ENCODE results near the gene HES1. TPM values are rescaled to one million over a fixed set of nuclear protein-coding genes. Genes with fewer than 3 reads are reported as not detected.

HES1 gene
- polyA plus RNA-seq, 1 donor (not counting 4 experiments of a cell fraction or from before 2014, with no cell fraction given), result 138 TPM

DNA sequence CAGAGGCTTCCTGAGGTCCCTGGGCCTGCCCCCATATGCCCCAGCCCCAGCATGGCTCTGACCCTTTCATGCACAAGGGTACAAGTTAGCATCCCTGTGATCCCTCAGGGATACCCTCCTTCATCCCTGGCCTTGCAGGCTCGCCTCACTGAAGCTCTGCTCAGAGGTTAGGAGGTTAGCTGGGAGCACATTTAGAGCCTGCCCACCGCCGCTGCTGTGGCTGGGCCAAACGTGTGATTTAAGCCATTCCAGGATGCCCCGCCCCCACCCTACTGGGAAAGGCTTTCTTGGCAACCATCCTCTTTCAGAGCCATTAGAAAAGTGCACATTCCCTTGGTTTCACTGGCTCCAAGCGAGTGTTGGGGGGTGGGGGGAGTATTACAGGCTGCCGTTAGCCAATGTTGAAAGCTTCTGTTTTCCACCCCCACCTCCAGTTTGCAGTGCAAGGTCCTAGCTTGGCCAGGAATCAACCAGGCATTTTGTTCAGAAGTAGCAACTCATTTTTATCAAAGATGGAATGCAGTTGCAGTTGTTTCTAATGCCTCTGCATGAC lies 6.3 kb upstream of the HES1 start:
- dilution Hi-C loops (cut with MboI; ENCODE audit: extremely low pct_ligation_motif_present, low sequenced_read_pairs), result no loop called here

DNA sequence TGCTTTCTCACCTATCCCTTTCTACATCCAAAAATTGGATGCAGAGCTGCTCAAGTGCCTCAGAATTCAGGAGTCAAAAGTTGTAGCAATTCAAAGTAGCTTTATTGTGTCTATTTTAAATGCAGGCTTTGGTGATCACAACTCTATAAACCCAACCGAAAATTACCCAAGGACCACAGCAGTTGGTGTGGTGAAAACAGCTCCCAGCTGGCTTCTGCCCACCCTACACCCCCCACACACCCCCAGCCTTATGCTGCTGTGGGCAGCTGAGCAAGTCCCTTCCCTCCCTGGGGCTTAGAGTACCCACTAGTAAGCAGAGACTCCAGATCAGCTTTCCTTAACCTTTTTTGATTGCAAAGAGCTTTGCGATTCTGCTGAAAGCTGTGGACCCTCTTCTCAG lies 5.8 kb upstream of the HES1 start:
- H4K20me1 ChIP-seq (ENCODE audit: control insufficient read depth, extremely low read depth, insufficient read depth, low read length), result no peaks in the 10 kb centered on the region
- H3K4me2 ChIP-seq (ENCODE audit: control insufficient read depth, extremely low read depth, insufficient read depth, low read depth, low read length), result no peak overlapping the region
- FAIRE-seq (no peak), DNase-seq (ENCODE audit: low read depth, low spot score) (no peak)
- H3K9me1 ChIP-seq (ENCODE audit: control insufficient read depth, extremely low read depth, insufficient read depth, low read length), result no peaks in the 10 kb centered on the region
- dilution Hi-C loops (cut with MboI; ENCODE audit: extremely low pct_ligation_motif_present, low sequenced_read_pairs), result no loop called here
- H3K4me3 ChIP-seq (ENCODE audit: control insufficient read depth in 2 of 3, extremely low read depth in 1 of 3, insufficient read depth in 2 of 3, low read depth in 1 of 3, low read length in 3 of 3), result no peak overlapping the region
- H3K79me2 ChIP-seq (ENCODE audit: control insufficient read depth, insufficient read depth, low read length), result no peaks in the 10 kb centered on the region
- no peak overlapping the region for H3K27ac ChIP-seq (ENCODE audit: control insufficient read depth, insufficient read depth, low read length)
- H3K27me3 ChIP-seq (ENCODE audit: control insufficient read depth, extremely low read depth, insufficient read depth, low read length), result no peaks in the 10 kb centered on the region
- no peak overlapping the region for H2AFZ ChIP-seq (ENCODE audit: control insufficient read depth, low read length)
- H3K9ac ChIP-seq (ENCODE audit: control insufficient read depth, extremely low read depth, insufficient read depth, low read length), result no peak overlapping the region
- H3K4me1 ChIP-seq (ENCODE audit: control insufficient read depth, extremely low read depth, insufficient read depth, low read length), result peaks cover 30% of the 10 kb centered on the region
- H3K9me3 ChIP-seq (ENCODE audit: control insufficient read depth, low read depth, low read length), result no peaks in the 10 kb centered on the region
- H3K36me3 ChIP-seq (ENCODE audit: control insufficient read depth in 2 of 2, extremely low read depth in 1 of 2, insufficient read depth in 2 of 2, low read length in 2 of 2), result no peaks in the 10 kb centered on the region
- TF ChIP-seq EZH2 (IDR thresholded peaks at IDR 0.05; ENCODE audit: low read length), result no peak
- no peak for TF ChIP-seq CTCF (optimal IDR thresholded peaks at IDR 0.05 in 1 of 3, IDR thresholded peaks at IDR 0.05 in 1 of 3, conservative IDR thresholded peaks at IDR 0.05 in 1 of 3; ENCODE audit: extremely low read depth in 1 of 3, insufficient read depth in 2 of 3, low read length in 3 of 3)

More for the DNA sequence above, 6.3 kb upstream of the HES1 start:
- Histone ChIP-seq H3K4me1 (ENCODE audit: control insufficient read depth, extremely low read depth, insufficient read depth, low read length) (peaks cover 29% of the 10 kb centered on the region), H3K79me2 (ENCODE audit: control insufficient read depth, insufficient read depth, low read length) (no peaks in the 10 kb centered on the region), H3K27me3 (ENCODE audit: control insufficient read depth, extremely low read depth, insufficient read depth, low read length) (no peaks in the 10 kb centered on the region), H3K4me2 (ENCODE audit: control insufficient read depth, extremely low read depth, insufficient read depth, low read depth, low read length) (no peak overlapping the region), H2AFZ (ENCODE audit: control insufficient read depth, low read length) (no peak overlapping the region), H4K20me1 (ENCODE audit: control insufficient read depth, extremely low read depth, insufficient read depth, low read length) (no peaks in the 10 kb centered on the region), H3K9me1 (ENCODE audit: control insufficient read depth, extremely low read depth, insufficient read depth, low read length) (no peaks in the 10 kb centered on the region), H3K27ac (ENCODE audit: control insufficient read depth, insufficient read depth, low read length) (no peak overlapping the region), H3K9ac (ENCODE audit: control insufficient read depth, extremely low read depth, insufficient read depth, low read length) (no peak overlapping the region), H3K4me3 (ENCODE audit: control insufficient read depth in 2 of 3, extremely low read depth in 1 of 3, insufficient read depth in 2 of 3, low read depth in 1 of 3, low read length in 3 of 3) (no peak overlapping the region), H3K9me3 (ENCODE audit: control insufficient read depth, low read depth, low read length) (no peaks in the 10 kb centered on the region), H3K36me3 (ENCODE audit: control insufficient read depth in 2 of 2, extremely low read depth in 1 of 2, insufficient read depth in 2 of 2, low read length in 2 of 2) (no peaks in the 10 kb centered on the region)
- TF ChIP-seq CTCF (optimal IDR thresholded peaks at IDR 0.05 in 1 of 3, IDR thresholded peaks at IDR 0.05 in 1 of 3, conservative IDR thresholded peaks at IDR 0.05 in 1 of 3; ENCODE audit: extremely low read depth in 1 of 3, insufficient read depth in 2 of 3, low read length in 3 of 3) (no peak), EZH2 (IDR thresholded peaks at IDR 0.05; ENCODE audit: low read length) (no peak)
- DNase-seq (ENCODE audit: low read depth, low spot score) (no peak), FAIRE-seq (no peak)

Data from keratinocyte (primary cell).